Left hindlimb (tissue), 1 donor: ENCODE data around the gene TERC.

Experiments used
- DNase-seq: peaks from one replicate; pipeline ENCODE4 v3.0.0-alpha.2; 2018

TERC gene

DNA sequence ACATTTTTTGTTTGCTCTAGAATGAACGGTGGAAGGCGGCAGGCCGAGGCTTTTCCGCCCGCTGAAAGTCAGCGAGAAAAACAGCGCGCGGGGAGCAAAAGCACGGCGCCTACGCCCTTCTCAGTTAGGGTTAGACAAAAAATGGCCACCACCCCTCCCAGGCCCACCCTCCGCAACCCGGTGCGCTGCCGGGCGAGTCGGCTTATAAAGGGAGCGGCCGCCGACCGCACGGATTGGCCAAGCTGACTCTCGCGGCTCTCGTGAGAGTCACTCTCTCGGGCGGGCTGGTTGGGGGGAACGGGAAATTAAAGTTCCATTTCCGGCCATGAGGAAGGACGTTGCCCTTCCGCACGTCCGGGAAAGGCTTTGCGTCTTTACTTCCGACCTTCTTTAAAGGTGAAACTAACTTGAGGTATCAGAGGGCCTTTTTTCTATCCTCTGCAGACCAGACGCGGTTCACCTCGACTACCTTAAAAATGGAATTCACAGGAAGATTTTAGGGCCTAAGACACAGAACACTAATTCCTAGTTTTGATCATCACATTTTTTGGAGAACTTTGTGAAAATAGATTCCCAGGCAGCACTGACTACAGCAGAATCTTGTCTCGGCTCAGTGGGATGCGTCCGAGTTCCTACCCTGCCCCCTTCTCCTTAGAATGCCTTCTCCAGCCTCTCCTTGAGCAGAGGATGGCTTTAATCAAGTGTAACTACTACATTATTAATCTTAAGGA, at the start of gene TERC:
TERC (minus strand) TSS at position 179 of the 731 bp plus-strand sequence.
- peak; percentile 96 for DNase-seq

- DNase-seq, result peak; percentile 36
Observed at GRCh38 chr3:169813757-169814517, 49.1 kb upstream of the TERC start.

DNA sequence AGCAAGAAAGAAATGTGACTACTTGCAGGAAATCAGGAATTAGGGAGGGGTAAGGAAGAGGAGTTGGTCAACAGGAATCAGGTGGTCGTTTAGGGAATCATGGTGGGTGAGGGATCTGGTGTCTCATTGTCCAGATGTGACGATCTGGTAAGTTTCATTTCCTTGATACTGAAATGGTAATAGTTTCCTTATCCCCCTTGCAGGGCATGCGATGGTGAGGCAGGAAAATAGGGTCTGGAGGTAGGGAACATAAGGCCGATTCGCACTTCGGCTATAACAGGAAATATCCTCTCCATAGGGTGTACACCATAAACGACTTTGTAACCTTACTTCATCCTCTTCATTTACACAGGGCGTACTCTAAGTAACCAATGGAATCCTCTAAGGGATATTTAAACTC, 48.4 kb upstream of the TERC start:
- DNase-seq, result no peak

DNA sequence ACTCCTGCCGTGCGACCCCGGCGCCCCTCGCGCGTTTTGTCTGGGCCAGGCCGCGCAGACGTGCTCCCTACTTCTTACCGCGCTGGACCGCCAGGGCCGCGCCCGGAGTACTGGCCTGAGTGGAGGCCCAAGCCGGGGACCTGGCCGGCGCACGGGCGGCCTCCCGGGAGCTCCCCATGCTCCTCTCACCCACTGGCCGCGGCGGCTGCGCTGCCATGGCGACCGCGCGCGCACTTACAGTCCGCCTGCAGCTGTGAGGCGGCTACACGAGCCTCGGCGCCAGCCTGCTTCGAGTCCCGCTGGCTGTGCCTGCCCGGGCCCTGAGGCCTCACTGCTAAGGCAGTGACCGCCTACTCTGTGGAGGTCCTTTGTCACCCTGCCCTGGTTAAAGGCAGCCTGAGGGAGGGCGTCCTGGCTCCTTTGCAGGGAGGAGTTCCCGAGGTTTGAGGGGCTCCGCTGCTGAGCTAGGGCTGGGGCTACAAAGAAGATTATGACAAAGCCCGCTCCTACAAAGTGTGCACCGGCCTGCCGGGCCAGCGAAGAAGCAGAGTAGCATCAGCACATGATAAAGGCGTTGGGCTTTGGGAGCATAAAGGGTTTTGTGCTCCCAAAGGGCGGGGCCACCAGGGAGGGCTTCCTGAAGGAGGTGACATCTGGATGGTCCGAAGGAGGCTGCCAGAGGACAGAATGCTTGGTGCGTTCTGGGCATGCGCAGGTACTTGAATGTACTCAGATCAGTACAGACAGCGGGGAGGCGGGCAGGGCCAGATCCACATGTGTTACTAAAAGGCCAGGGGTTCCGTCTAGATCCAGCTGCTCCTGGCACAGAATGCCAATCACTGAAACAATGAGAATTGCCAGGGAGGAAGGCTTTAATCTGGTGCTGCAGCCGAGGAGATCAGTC, 47.7 kb upstream of the TERC start, which contains the start of the genes LRRC34 and LRRIQ4:
LRRC34 (minus strand) TSS at position 573 of the 904 bp plus-strand sequence; CDS start at position 217, 356 bp downstream.
LRRIQ4 (plus strand) TSS at position 539 of the 904 bp plus-strand sequence. CDS start 9,052 bp downstream, outside the sequence.
- peak; percentile 84 for DNase-seq

DNA sequence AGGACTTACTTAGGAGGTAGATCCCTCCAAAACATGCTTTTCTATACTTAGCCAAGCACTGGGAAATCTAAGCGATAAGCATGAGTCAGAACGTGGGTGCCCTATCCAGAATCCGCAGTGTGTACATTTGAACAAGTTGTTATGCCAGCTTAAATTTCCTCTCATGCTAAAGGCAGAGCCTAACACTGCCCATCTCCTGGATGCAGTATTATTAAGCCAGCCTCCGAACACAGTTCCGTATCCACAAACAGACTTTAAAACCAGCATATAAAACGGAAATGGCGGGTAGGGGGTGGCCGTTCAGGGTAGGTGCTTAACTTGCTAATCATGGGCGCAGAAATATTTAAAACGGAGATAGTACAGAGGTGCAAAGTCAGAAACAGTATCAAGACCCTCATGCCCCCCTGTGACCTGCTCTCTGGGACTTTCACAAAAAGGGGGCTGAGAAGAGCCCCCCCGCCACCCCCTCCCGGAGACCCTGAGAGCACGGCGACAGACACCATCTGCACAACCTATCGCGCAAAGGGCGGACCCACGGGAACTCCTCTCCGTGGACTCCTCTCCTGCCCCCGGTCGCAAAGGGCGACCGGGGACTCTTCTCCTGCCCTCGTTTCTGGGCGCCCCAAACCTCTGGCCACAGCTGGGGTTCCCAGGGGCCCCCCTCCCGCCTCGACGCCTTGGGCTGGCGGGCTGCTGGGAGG, 46.9 kb upstream of the TERC start:
- peak; percentile 49 for DNase-seq

DNA sequence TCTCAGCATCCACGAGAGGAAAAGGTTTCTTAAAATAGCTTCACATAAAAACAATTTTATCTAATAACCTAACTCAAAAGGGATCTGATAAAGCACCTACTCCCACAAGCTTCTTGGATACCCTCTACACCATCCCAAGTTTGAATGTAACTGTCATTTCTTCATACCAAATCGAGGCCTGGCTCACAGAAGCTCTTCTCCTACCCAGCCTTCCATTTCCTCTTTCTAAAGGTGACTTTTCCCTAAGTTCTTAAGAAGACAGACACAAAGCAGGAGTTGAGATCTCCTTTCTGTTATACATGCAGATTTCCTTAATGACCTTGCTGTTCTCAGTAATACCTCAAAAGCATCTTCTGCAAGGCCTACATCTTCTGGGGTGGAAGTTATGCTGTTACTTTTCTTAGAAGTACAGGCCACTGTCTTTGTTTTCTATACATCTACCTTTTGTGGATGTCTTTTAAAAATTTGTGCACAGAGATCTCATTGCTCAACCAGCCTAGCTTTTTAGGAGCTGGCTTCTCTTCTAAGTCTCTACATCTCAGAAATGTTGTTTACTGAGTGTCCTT, 44.5 kb upstream of the TERC start:
- no peak for DNase-seq

DNA sequence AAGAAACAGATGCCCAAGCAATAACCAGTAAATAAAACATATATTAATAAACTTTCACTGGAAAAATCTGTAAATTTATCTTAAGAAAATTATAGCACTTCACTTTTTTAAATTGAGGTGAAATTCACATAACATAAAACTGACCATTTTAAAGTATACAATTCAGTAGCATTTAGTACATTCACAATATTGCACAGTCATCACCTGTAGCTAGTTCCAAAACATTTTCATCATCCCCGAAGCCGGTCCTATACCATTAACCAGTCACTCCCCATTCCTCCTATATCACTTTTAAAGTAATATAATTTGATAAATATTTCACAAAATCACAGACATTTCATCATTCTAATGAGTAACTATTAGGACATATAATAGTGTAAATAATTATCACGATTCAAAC, 39.8 kb upstream of the TERC start:
- no peak for DNase-seq

- DNase-seq, result no peak
Observed at GRCh38 chr3:169792359-169792758, 27.5 kb upstream of the TERC start.

DNA sequence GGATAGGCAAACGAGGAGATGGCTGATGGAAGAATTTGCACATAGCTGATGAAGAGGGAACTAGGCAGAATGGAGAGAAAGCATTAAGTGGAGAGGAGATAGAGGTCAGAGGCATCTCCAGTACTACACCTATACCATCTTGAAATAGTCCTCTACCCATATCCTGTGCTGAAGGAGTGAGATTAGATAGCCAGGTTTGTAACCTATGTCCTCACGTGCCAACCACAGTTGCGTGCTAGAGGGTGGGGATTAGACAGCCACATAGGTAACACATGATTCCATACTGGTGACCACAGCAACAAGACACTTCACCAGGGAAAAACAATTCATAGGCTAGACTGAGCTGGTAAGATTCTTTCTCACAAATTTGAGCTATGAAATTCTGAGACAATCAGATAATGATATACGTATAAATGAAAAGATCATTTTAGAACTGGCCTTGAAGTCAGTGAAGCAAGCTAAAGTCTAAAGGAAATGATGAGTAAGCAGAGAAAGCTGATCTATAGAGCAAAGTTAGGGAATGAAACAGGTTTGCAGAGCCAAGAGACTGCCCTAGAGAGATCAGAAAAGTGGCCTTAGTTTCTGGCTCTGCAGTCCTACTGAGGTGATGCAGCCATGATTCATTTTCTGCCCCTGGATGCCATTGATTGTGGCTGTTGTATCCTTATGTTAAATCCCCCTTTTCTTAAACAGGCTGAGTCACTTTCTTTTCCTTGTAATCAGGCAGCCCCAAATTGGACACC, 26.0 kb upstream of the TERC start:
- no peak for DNase-seq

- no peak for DNase-seq
Observed at GRCh38 chr3:169790219-169790618, 25.4 kb upstream of the TERC start.

DNA sequence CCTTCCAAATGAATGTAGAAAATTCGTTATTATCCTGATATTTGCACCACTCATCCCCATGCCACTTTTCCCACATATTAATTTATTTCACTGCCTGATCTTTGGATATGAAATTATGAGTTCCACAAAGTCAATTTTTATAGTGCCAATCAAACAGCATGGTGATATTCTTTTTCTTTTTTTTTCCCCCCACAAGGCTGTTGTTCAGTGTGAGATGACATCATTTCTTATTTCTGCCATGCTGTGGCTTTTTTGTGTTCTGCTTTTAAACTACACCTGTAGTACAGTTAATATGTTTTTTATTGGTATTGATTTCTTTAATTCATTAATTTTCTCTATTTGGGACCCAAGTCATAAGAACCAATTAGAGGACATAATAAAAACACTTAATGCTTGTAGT, 22.9 kb upstream of the TERC start:
- no peak for DNase-seq

- DNase-seq, result no peak
Observed at GRCh38 chr3:169787120-169787519, 22.3 kb upstream of the TERC start.

GRCh38 chr3:169781209-169781855, 16.5 kb upstream of the TERC start:
- DNase-seq, result no peak

- no peak for DNase-seq
Observed at GRCh38 chr3:169780742-169781141, 15.9 kb upstream of the TERC start.

- no peak for DNase-seq
Observed at GRCh38 chr3:169777822-169778221, 13.0 kb upstream of the TERC start.

GRCh38 chr3:169774186-169774585, 9.3 kb upstream of the TERC start:
- no peak for DNase-seq

GRCh38 chr3:169772897-169773816, 8.3 kb upstream of the TERC start, which contains the start of gene MYNN:
Gene MYNN, plus strand, starts transcription at chr3:169773396. Its CDS starts 900 bp downstream, at chr3:169774296.
- DNase-seq, result peak; percentile 96

GRCh38 chr3:169772305-169772896, 7.5 kb upstream of the TERC start:
- DNase-seq, result peak; percentile 86
